ENCODE measurements around the gene ICAM5.

DNA sequence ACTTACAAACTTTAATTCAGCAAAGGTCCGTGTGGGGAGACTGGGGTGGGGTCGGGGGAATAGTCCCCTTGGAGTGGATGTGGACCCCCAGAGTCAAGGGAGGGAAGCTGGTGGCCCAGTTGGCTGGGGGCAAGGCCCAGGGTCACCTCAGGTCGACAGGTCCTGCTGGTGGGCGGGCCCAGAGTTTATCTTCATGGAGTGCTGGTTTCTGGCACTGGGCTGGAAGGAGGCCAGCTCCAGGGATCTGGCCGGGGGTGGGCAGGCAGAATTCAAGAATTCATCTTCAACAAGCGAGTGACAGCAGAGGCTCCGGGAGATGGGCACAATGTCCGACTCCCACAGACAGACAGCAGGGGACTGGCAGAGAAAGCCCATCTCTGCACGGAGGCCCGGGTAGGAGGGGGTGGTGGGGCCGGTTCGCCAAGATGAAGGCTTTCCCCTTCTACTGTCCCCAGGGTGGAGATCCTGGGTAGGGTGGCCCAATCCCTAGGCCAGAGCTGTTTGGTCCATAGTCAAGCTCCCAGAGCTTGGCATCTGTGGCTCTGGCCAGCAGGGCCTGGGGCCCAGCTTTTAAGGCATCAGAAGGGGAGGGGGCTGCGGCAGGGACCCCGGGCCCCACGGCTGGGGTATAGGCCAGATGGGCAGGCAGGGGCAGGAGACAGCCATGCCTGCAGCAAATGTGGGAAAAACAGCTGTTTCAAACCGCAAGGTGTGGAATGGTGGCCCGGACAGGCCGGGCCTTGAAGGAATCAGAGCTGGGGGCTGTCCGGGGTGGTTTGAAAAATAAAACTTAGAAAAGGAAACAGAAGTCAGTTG, 26.7 kb downstream of the ICAM5 start:
- no peak for TF ChIP-seq POLR2A (IDR thresholded peaks at IDR 0.05; ENCODE audit: low read depth, low read length)
- no peak for TF ChIP-seq POLR2AphosphoS5 (IDR thresholded peaks at IDR 0.05; ENCODE audit: low read depth, low read length)
- TF ChIP-seq TAF1 (IDR thresholded peaks at IDR 0.05; ENCODE audit: low read depth, low read length), result no peak
